Left lung (tissue), 10 donors: ENCODE results near the gene MEPCE. TPM values are rescaled to one million over a fixed set of nuclear protein-coding genes. Genes with fewer than 3 reads are reported as not detected.

ENCODE experiments used
- ATAC-seq: fragments of 200-7000 bp; cut with Tn5 transposase; one replicate; pipeline ENCODE4 v1.9.1; 2020; ENCODE audit warnings: moderate library complexity
- DNase-seq, 4 donors: peaks; one replicate each; pipeline ENCODE4 v3.0.0-alpha.2; 2013 to 2020
- H3K27ac ChIP-seq, 2 donors: fragments of 200-600 bp; sonication (generic) in 1 of 2; one replicate each; pipeline versions ENCODE4 v1.5.0 to v1.8.0; 2020 to 2021
- H3K27me3 ChIP-seq, 2 donors: fragments of 200-600 bp; sonication (generic) in 1 of 2; one replicate each; pipeline versions ENCODE4 v1.5.0 to v1.8.0; 2020 to 2021
- H3K36me3 ChIP-seq, 2 donors: fragments of 200-600 bp; sonication (generic) in 1 of 2; one replicate each; pipeline versions ENCODE4 v1.5.0 to v1.8.0; 2020 to 2021
- H3K4me1 ChIP-seq, 2 donors: fragments of 200-600 bp; one replicate each; pipeline ENCODE4 v1.8.0; 2021
- H3K4me3 ChIP-seq, 2 donors: fragments of 200-600 bp; sonication (generic) in 1 of 2; one replicate each; pipeline versions ENCODE4 v1.5.0 to v1.8.0; 2020 to 2021; ENCODE audit warnings: mild to moderate bottlenecking in 1 of 2
- H3K9me3 ChIP-seq, 2 donors: fragments of 200-600 bp; sonication (generic) in 1 of 2; one replicate each; pipeline versions ENCODE4 v1.5.0 to v1.8.0; 2020 to 2021
- CTCF ChIP-seq, 2 donors: fragments of 200-600 bp; sonication (generic) in 1 of 2; IDR thresholded peaks; one replicate each; pipeline versions ENCODE4 v1.5.0 to v1.8.0; 2021; ENCODE audit warnings: antibody characterized with exemption in 2 of 2
- intact Hi-C, 2 donors: fragments of 100-400 bp; cut with DNase I; formaldehyde crosslinking; loops; one replicate each; pipeline versions ENCODE4 v1.11.2 to v1.14.2; 2022
- polyA plus RNA-seq, 6 donors: library from polyadenylated mRNA; unstranded; fragments of 120-200 nt; gene quantifications; one replicate each; pipeline ENCODE4 v1.2.1, GENCODE V29; 2013; ENCODE audit not compliant: insufficient read length in 6 of 6
- total RNA-seq, 2 donors: library from RNA; stranded (reverse); fragmentation: NEBNext Ultra II Directional; extraction: Animal tissue kit (Norgen Biotek cat#: 25700); gene quantifications; one replicate each; pipeline ENCODE4 v1.2.1, GENCODE V29; 2021
- donor health status: DM: no; HTN: yes; CAD: no.
- donor health status: DM: no; HTN: no; CAD: no.

Gene MEPCE
- total and polyA plus RNA-seq, 8 donors = 25.0 to 49.3 (median 42.6) TPM

DNA sequence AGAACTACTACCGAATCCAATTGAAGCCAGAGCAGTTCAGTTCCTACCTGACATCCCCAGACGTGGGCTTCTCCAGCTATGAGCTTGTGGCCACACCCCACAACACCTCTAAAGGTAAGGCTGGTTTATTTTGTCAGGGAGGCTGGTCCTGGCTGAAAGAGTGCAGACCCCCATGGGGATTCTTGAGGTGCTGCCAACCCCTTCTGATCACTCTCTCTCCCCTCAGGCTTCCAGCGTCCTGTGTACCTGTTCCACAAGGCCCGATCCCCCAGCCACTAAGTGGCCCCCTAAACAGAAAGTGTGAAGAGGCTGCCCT, 3.6 kb downstream of the MEPCE start:
- H3K27ac ChIP-seq = peak overlapping the region in 1 of 2 donors; percentile 37
- no peak for TF ChIP-seq CTCF (IDR thresholded peaks at IDR 0.05)
- H3K27me3 ChIP-seq = no peaks in the 10 kb centered on the region
- peaks cover 0 to 37% of the 10 kb centered on the region in 2 donors for H3K36me3 ChIP-seq
- no peaks in the 10 kb centered on the region for H3K9me3 ChIP-seq
- no peak overlapping the region for H3K4me3 ChIP-seq
- H3K4me1 ChIP-seq = peaks cover 17 to 64% of the 10 kb centered on the region in 2 donors
- ATAC-seq (no peak), DNase-seq (no peak)
- intact Hi-C loops = no loop called here

GRCh38 chr7:100433592-100434296, 4.1 kb downstream of the MEPCE start:
- DNase-seq = peak in 1 of 4 donors; percentile 43
- no peak for ATAC-seq
- H3K4me3 ChIP-seq = no peak overlapping the region
- intact Hi-C loops = no loop called here
- peaks cover 0 to 37% of the 10 kb centered on the region in 2 donors for H3K36me3 ChIP-seq
- no peaks in the 10 kb centered on the region for H3K27me3 ChIP-seq
- peak overlapping the region; percentile 5 to 37 for H3K27ac ChIP-seq
- H3K9me3 ChIP-seq = no peaks in the 10 kb centered on the region
- no peak for TF ChIP-seq CTCF (IDR thresholded peaks at IDR 0.05)
- peaks cover 17 to 63% of the 10 kb centered on the region in 2 donors for H3K4me1 ChIP-seq

- Histone ChIP-seq H3K27me3 (no peaks in the 10 kb centered on the region), H3K4me3 (peak overlapping the region in 1 of 2 donors; percentile 87), H3K9me3 (no peaks in the 10 kb centered on the region), H3K4me1 (peaks cover 17 to 63% of the 10 kb centered on the region in 2 donors), H3K36me3 (peaks cover 0 to 37% of the 10 kb centered on the region in 2 donors), H3K27ac (peak overlapping the region; percentile 5 to 96)
- intact Hi-C loops = no loop called here
- no peak for TF ChIP-seq CTCF (IDR thresholded peaks at IDR 0.05)
- ATAC-seq (no peak), DNase-seq (peak in 1 of 4 donors; percentile 28)
These were observed 4.9 kb downstream of the MEPCE start for GRCh38 chr7:100434297-100435144.

DNA sequence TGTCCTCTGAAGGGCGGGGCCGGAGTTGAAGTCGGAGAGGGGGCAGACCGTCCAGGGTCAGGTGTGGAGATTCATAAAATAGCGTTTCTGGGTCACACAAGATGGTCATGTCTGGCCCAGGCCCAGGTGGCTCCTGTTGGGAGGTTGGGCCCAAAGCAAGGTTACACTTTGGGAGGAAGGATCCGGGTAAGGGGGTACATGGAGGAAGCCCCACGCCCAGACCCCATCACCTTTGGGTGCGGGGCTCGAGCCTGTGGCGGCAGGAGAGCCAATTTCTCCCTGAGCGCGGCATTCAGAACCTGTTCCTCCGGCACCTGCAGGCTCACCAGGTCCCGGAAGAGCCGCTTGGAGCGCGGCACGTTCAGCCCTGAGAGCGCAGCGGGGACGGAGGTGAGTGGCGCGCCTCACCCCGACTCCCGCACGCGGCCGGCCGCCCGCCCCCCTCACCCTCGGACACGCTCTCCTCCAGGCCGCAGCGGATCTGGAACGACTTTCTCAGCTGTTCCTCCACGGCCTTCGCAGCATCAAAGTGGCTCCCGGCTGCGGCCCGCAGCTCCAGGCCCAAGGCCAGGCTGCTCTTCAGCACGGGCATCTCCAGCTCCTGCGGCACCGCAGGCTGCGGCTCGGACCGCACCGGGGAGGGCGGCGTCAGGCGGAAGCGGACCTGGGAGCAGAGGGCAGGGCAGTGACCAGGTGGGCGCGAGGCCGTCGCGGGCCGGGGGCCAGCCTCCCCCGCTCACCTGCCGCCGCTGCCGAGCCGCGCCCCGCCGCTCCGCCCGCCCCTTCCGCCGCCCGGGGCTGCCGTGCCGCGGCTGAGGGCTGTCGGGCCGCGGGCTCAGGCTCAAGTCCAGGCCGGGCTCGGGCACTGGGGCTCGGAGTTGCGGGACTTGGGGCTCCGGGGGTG, 6.0 kb downstream of the MEPCE start:
- peak overlapping the region; percentile 71 to 87 for H3K4me3 ChIP-seq
- H3K27ac ChIP-seq = peak overlapping the region; percentile 94 to 96
- DNase-seq (peak in 2 of 4 donors; percentile 40 to 88), ATAC-seq (peak; percentile 49)
- H3K9me3 ChIP-seq = no peaks in the 10 kb centered on the region
- intact Hi-C loops = no loop called here
- peaks cover 14 to 57% of the 10 kb centered on the region in 2 donors for H3K4me1 ChIP-seq
- H3K36me3 ChIP-seq = peaks cover 0 to 37% of the 10 kb centered on the region in 2 donors
- TF ChIP-seq CTCF (IDR thresholded peaks at IDR 0.05) = no peak
- H3K27me3 ChIP-seq = no peaks in the 10 kb centered on the region
